A673 (cell line): ENCODE measurements around the gene PHKA2. TPM values are rescaled to one million over a fixed set of nuclear protein-coding genes. Genes with fewer than 3 reads are reported as not detected.

Experiments
- BruUV-seq: library from RNA; stranded (reverse); fragments of 400-500 nt; replicated peaks from 2 replicates; lab custom pipeline; 2021; lab: Mats Ljungman, UMichigan
- CTCF ChIA-PET: fragments of 300-600 bp; sonication (Branson Sonifier 250); formaldehyde crosslinking; loops from one replicate; lab custom pipeline; 2022; ENCODE audit warnings: antibody characterized with exemption; lab: Charles Lee
- POLR2A ChIA-PET: fragments of 300-600 bp; sonication (Branson Sonifier 250); formaldehyde crosslinking; loops from one replicate; lab custom pipeline; 2022; ENCODE audit warnings: antibody characterized with exemption; ENCODE audit not compliant: low non-redundant PET; lab: Charles Lee
- DNase-seq: peaks from one replicate; pipeline ENCODE4 v3.0.0-alpha.2; 2015; ENCODE audit warnings: low spot score
- H3K27ac ChIP-seq: fragments of 200-600 bp; sonication (generic); 2 replicates; pipeline ENCODE4 v1.5.1; 2016; ENCODE audit warnings: mixed run types, low read depth, mild to moderate bottlenecking, mixed read lengths, antibody characterized with exemption, low read length; ENCODE audit not compliant: poor library complexity, severe bottlenecking
- H3K27me3 ChIP-seq: fragments of 200-600 bp; sonication (generic); replicated peaks from 2 replicates; pipeline ENCODE4 v1.6.1; 2017; ENCODE audit warnings: mixed run types, low read depth, mild to moderate bottlenecking, mixed read lengths, antibody characterized with exemption, low read length; ENCODE audit not compliant: insufficient read depth, poor library complexity
- H3K36me3 ChIP-seq: fragments of 200-600 bp; sonication (generic); 2 replicates; pipeline ENCODE4 v1.6.1; 2016; ENCODE audit warnings: mixed run types, mild to moderate bottlenecking, mixed read lengths, antibody characterized with exemption, low read length; ENCODE audit not compliant: insufficient read depth, poor library complexity, severe bottlenecking
- H3K4me1 ChIP-seq: fragments of 200-600 bp; sonication (generic); 2 replicates; pipeline ENCODE4 v1.6.1; 2017; ENCODE audit warnings: mixed run types, mild to moderate bottlenecking, mixed read lengths, antibody characterized with exemption, low read length; ENCODE audit not compliant: insufficient read depth, poor library complexity, severe bottlenecking
- H3K4me3 ChIP-seq: fragments of 200-600 bp; sonication (generic); 2 replicates; pipeline ENCODE4 v1.5.1; 2016; ENCODE audit warnings: low read depth, mixed run types, mild to moderate bottlenecking, mixed read lengths, low read length; ENCODE audit not compliant: poor library complexity, severe bottlenecking
- H3K9me3 ChIP-seq: fragments of 200-600 bp; sonication (generic); 2 replicates; pipeline ENCODE4 v1.6.1; 2016; ENCODE audit warnings: mixed run types, low read depth, mild to moderate bottlenecking, mixed read lengths, antibody characterized with exemption, low read length; ENCODE audit not compliant: poor library complexity, severe bottlenecking
- CTCF ChIP-seq: fragments of 300-800, 200-600 bp; sonication (generic); conservative IDR thresholded peaks from 2 replicates; pipeline ENCODE4 v1.5.1; 2017; ENCODE audit warnings: low read depth, mild to moderate bottlenecking, antibody characterized with exemption, low read length, moderate library complexity, mixed read lengths
- EZH2 ChIP-seq: fragments of 200-600 bp; sonication (generic); IDR thresholded peaks from 2 replicates; pipeline ENCODE4 v1.6.1; 2017; ENCODE audit warnings: borderline replicate concordance, low read depth, mild to moderate bottlenecking, mixed read lengths, antibody characterized with exemption, low read length; ENCODE audit not compliant: poor library complexity, severe bottlenecking
- intact Hi-C: fragments of 100-400 bp; cut with micrococcal nuclease; formaldehyde crosslinking; loops from one replicate; pipeline ENCODE4 v1.10.0; 2022; ENCODE audit not compliant: unreplicated experiment
- total RNA-seq: library from RNA; stranded (reverse); gene quantifications from 2 replicates; pipeline ENCODE4 v1.2.3, GENCODE V29; 2021

The PHKA2 gene
- total RNA-seq, 1 experiment from 2014 or later: 31.4 TPM

- TF ChIP-seq EZH2 (no peak), CTCF (peak; percentile 59)
- peak; percentile 52 for DNase-seq
- Histone ChIP-seq H3K27me3 (no peaks in the 10 kb centered on the region), H3K4me3 (no peak overlapping the region), H3K4me1 (peaks cover 17% of the 10 kb centered on the region), H3K36me3 (no peaks in the 10 kb centered on the region), H3K9me3 (no peaks in the 10 kb centered on the region), H3K27ac (no peak overlapping the region)
- intact Hi-C loops: loop anchor here (5.0 kb wide), 1 partner anchor 508 kb away; no protein-coding TSS in a partner anchor
- CTCF ChIA-PET: no interaction called here
- POLR2A ChIA-PET: no interaction called here
- BruUV-seq: no TSS peak
Measured at GRCh38 chrX:18899796-18900380, 84.0 kb downstream of the PHKA2 start.

GRCh38 chrX:18898492-18898891, 85.4 kb downstream of the PHKA2 start:
- DNase-seq: no peak
- POLR2A ChIA-PET: no interaction called here
- no TSS peak for BruUV-seq

GRCh38 chrX:18898091-18898490, 85.8 kb downstream of the PHKA2 start:
- ChIA-PET POLR2A (no interaction called here), CTCF (interaction anchor here (0.7 kb wide), 1 partner anchor 389 kb away, joined by 3 read pairs; no protein-coding TSS in a partner anchor)
- DNase-seq: no peak
- H3K27me3 ChIP-seq: no peaks in the 10 kb centered on the region
- no peak overlapping the region for H3K27ac ChIP-seq
- no peaks in the 10 kb centered on the region for H3K9me3 ChIP-seq
- no peak overlapping the region for H3K4me3 ChIP-seq
- BruUV-seq: no TSS peak
- no peak for TF ChIP-seq CTCF
- no peak for TF ChIP-seq EZH2
- intact Hi-C loops: loop anchor here (5.0 kb wide), 1 partner anchor 506 kb away; no protein-coding TSS in a partner anchor
- no peaks in the 10 kb centered on the region for H3K36me3 ChIP-seq
- H3K4me1 ChIP-seq: peaks cover 21% of the 10 kb centered on the region

More at GRCh38 chrX:18898492-18898891, 85.4 kb downstream of the PHKA2 start:
- no peak for TF ChIP-seq EZH2
- TF ChIP-seq CTCF: no peak
- CTCF ChIA-PET: no interaction called here
- H3K4me3 ChIP-seq: no peak overlapping the region
- H3K4me1 ChIP-seq: peaks cover 21% of the 10 kb centered on the region
- H3K36me3 ChIP-seq: no peaks in the 10 kb centered on the region
- H3K27ac ChIP-seq: no peak overlapping the region
- H3K27me3 ChIP-seq: no peaks in the 10 kb centered on the region
- intact Hi-C loops: loop anchor here (5.0 kb wide), 1 partner anchor 506 kb away; no protein-coding TSS in a partner anchor
- no peaks in the 10 kb centered on the region for H3K9me3 ChIP-seq
